ENCODE data around the gene CCDC142. TPM values are rescaled to one million over a fixed set of nuclear protein-coding genes. Genes with fewer than 3 reads are reported as not detected.

CCDC142 gene
- total and polyA plus RNA-seq, 10 of the 15 experiments (the other 5 are each of a cell fraction or from before 2014, with no cell fraction given): 0.93 to 16.9 (median 9.0) TPM

- no peak for TF ChIP-seq CTCF (IDR thresholded peaks at IDR 0.05 in 2 of 3, conservative IDR thresholded peaks at IDR 0.05 in 1 of 3; ENCODE audit: control insufficient read depth in 2 of 3, extremely low read depth in 1 of 3, insufficient read depth in 1 of 3, low read depth in 3 of 3, low read length in 3 of 3)
- no peak for TF ChIP-seq LARP7 (IDR thresholded peaks at IDR 0.05)
- TF ChIP-seq STAT3 (IDR thresholded peaks at IDR 0.05; ENCODE audit: low read depth, low read length): no peak
- peak; percentile 47 for TF ChIP-seq ZBED1 (IDR thresholded peaks at IDR 0.05; ENCODE audit: borderline replicate concordance)
- TF ChIP-seq ZNF592 (IDR thresholded peaks at IDR 0.05): no peak
- peak; percentile 38; the same call in 1 of the 2 replicates for TF ChIP-seq GABPA (IDR thresholded peaks at IDR 0.05; ENCODE audit: low read depth)
- no peak for TF ChIP-seq RCOR1 (conservative IDR thresholded peaks at IDR 0.05; ENCODE audit: low read depth, low read length)
- TF ChIP-seq RAD51 (IDR thresholded peaks at IDR 0.05): no peak
- TF ChIP-seq RBBP5 (conservative IDR thresholded peaks at IDR 0.05): no peak
- TF ChIP-seq E2F8 (IDR thresholded peaks at IDR 0.05; ENCODE audit: low read depth, partially characterized antibody): no peak
- TF ChIP-seq HDGF (IDR thresholded peaks at IDR 0.05): peak; percentile 68; the same call in 1 of the 2 replicates
- TF ChIP-seq PBX3 (IDR thresholded peaks at IDR 0.05; ENCODE audit: insufficient replicate concordance, low read depth, low read length): peak; percentile 98
- TF ChIP-seq CEBPZ (IDR thresholded peaks at IDR 0.05; ENCODE audit: low read depth, low read length): peak; percentile 78; the same call in 1 of the 2 replicates
- TF ChIP-seq POU2F2 (IDR thresholded peaks at IDR 0.05; ENCODE audit: borderline replicate concordance, low read depth, low read length): peak; percentile 59; the same call in 2 of the 3 replicates
Measured at GRCh38 chr2:74458132-74458937, 24.5 kb downstream of the CCDC142 start, which contains the start of gene WBP1 (continued).

Measured in GM12878 (cell line).